Frontal cortex (tissue), 4 donors: Measurements from ENCODE around the gene TXLNB. TPM values are rescaled to one million over a fixed set of nuclear protein-coding genes. Genes with fewer than 3 reads are reported as not detected.
"Not testable (repeated sequence)": the region's sequence is repeated elsewhere in the genome, so short reads cannot be mapped to it uniquely, and the experiment has no call there.

Source experiments
- DNase-seq, 2 donors: peaks; one replicate each; pipeline ENCODE4 v3.0.0; 2012; ENCODE audit warnings: low spot score in 2 of 2
- FAIRE-seq: peaks from 2 replicates; lab custom pipeline; 2012; peaks lifted over from hg19 to GRCh38; lab: Jason Lieb, UNC
- total RNA-seq: library from RNA; depleted of rRNA; stranded (reverse); fragments of >200 nt; gene quantifications from one replicate; pipeline ENCODE4 v1.2.3, GENCODE V29; 2014
- donor health status: control.
- donor health status: control.
- donor health status: control.

TXLNB gene
- total RNA-seq, 1 donor from 2014 or later: 0.82 TPM

DNA sequence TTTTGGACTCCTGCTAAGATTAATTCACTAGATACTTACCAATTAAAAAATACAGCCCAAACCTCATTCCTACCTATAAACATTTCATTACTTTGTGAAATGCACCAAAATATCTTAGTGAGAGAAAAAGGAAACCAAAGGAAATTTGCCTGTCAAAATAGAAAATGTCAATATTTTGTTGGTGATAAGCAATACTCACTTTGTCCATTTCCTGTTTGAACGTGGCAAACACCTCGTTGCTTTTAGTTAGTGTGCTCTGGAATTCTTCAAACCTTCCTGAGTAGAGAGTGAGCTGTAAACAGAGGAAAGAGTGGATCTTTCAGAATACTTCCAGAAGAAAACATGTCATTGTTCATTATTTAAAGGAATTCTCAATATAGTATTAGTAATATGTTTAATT is 44.2 kb downstream of the TXLNB start:
- DNase-seq (no peak), FAIRE-seq (no peak)

DNA sequence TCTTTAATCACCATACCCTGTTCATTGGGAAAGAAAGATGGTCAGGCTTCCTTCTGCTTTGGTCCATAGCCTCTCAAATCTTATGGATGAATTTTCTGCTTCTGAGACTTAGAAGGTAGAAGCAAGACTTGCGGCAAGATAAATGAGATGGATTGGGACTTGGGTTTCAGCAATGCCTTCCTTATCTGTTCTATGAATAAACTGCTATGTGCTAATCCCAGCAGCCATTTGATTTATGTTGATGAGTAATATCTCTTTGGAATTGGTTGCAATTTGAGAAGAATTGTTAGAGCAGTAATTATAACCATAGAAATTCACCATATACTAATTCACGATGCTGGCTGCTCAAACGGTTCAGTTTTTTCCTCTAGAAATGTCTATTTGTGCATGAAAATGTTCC is 48.3 kb downstream of the TXLNB start:
- no peak for DNase-seq
- FAIRE-seq: no peak

DNA sequence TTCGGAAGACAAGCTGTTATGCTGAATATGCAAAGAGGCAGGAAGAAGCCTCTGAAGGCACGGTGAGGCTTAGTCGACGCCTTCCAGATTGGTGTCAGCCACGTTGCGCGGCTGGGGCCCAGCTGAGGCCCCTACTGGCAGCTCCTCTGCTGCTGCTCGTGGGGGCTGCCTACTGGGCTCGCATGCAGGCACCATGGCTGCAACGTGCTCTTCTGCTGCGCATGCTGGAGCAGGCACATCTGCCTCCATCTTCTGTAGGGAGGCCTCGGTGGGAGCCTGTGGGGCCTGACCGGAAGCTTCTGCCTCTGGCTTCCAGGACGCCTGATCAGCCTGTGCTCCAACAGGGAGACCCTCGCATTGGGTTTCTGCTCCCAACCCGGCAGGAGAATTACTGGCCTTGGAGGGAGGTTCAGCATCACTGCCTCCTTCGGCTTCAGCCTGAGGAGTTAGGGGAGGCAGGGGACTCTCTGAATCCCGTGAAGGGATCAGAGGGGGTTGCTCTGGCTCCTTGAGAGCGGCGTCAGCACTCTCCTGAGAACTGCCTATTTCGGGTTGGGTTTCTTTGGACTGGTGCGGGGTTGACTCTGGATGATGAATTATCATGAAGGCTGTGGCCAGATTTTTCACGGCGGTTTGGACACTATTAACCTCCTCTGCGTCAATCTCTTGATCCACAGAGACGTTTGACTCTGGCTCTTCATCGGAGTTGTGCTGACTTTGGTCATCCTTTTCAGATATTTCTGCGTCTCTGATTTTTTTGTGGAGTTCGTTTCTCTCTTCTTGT is 49.1 kb downstream of the TXLNB start:
- FAIRE-seq (no peak), DNase-seq (no peak)

DNA sequence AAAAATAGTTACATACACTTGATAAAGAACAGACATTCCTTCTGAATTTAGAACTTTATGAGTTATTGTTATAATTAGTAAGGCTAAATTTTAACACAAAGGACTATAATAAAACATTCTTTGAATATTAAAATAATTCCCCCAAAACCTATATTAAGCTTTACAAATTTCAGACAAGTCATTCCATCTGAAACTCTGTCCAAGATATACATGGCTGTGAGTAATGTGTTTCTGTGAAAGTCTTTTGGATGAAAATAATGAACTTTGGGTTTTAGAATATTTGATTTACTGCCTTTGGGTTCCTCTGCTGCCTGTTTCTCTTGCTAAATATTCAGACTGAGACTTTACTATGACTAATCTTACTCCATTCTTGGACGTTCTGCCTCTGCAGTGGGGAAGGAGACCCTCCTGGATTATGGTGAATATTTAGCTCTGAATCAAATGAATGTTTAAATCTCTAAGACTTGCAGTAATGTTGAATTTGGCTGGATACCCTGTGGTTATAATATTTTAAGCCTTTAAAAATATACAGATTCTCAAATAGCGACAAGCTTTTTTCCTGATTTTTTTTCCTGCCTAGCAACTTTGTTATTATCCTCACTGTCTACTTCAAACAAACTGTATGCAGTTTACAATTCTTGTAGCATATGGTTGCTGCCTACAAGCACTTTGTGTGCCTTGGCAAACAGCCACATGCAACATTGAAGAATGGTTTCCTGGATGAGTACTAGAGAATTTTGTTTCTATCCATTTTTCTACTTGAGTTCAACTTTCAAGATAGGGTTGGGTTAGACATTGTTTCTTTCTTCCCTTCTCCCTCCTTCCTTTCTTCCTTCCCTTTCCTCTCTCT is 51.4 kb downstream of the TXLNB start:
- DNase-seq (peak in 1 of 2 donors; percentile 22), FAIRE-seq (no peak)

DNA sequence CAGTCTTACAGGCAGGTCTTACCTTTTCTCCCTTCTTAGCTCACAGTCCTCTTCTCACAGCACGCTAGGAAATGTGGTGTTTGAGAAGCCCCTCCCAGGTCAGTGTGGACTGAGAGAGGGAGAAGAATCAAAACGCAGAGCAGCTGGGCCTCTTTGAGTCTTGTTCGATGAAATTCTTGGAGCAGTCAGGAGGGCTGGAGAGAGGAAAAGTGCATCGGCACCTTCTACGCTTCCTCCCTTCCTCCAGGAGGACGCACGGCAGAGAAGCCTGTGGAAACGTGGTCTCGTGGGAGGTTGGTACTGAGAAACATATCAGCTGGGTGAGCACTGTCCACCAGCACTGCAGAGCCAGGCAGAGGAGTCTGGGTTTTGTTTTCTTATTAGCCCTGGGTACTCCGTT is 52.7 kb downstream of the TXLNB start:
- FAIRE-seq (no peak), DNase-seq (no peak)

DNA sequence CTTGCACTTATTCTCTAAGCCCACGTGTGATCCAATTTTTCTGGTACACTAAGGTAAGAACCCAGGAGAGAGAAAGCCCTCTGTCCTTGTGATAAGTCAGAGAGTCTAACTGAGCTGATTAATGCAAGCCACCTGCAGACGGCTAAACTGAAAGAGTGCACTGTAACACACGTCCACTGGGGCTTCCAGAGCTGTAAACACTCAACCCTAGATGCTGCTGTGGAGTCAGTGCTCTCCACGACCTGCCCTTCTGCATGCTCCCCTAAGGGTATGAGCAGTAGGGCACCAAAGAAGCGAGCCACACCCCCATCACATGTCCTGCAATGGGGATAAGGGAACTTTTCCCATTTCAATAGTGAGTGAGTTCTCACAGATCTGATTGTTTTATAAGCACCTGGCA is 55.7 kb downstream of the TXLNB start:
- DNase-seq (no peak), FAIRE-seq (no peak)

DNA sequence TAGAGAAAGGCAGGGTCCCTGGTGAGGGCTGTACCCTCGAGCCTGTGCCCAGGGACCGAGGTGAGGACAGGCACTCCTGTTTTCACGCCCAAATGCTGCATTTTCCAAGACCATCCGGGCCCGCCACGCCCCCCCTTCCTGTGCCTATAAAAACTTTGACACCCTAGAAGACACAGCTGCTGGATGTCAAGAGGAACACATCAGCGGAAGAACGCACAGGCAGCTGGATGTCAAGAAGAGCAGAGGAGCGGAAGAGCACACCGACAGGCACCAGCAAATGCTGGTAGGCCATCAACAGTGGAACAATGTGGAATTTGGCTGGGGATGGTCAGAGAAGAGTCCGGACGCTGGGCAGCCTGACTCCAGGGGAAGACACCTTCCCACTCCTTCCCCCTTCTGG is 56.1 kb downstream of the TXLNB start:
- DNase-seq (no peak), FAIRE-seq (no peak)

DNA sequence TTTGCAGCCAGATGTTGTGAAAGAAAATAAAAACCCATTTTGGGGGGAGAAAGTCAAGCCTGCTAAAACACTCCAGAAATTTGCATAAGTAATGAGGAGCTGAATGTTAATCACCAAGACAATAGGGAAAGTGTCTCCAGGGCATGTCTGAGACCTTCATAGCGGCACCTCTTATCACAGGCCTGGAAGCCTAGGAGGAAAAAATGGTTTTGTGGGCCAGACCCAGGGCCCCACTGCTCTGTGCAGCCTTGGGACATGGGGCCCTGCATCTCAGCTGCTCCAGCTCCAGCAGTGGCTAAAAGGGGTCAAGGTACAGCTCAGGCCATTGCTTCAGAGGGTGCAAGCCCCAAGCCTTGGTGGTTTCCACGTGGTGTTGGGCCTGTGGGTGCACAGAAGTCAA is 57.6 kb downstream of the TXLNB start:
- FAIRE-seq, DNase-seq: not testable (repeated sequence)

DNA sequence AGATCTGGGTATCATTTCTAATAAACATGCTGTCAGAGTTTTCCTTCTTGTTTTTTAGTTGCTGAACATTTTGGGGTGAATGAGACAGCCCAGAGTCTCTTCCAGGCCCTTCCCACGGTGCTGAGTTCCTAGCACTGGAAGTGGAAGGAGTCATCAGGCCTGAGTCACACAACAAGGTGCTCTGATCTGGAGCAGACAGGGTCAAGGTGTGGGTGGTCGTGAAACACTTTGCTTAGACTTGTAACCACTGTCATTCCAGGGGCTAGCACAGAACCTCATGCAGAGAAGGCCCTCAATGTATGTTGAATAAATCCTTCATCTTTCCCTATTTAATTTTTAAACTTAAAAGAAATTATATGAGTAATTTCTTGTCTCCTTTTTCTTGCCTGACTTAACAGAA is 60.6 kb downstream of the TXLNB start:
- FAIRE-seq: no peak
- DNase-seq: no peak

DNA sequence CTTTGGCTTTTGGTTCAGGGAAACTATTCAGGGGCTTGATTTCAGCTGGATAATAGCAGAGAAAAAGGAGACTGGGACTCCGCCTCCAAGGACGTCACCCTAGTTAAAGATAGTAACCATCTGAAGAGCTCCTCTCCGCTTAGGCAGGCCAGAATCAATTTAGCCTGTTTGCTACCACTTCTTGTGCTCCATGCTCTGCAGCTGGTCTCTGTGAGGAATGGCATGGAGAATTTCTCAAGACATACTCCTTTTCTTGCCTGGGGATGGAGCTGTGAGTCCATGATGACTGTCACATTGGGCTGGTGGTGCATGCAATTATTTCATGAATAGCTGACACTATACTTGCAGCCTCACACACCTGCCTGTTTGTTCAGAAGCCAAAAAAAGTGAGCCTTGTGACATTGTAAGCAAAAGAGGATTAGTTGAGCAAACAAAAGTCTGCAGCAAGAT is 61.4 kb downstream of the TXLNB start:
- FAIRE-seq: no peak
- DNase-seq: no peak

DNA sequence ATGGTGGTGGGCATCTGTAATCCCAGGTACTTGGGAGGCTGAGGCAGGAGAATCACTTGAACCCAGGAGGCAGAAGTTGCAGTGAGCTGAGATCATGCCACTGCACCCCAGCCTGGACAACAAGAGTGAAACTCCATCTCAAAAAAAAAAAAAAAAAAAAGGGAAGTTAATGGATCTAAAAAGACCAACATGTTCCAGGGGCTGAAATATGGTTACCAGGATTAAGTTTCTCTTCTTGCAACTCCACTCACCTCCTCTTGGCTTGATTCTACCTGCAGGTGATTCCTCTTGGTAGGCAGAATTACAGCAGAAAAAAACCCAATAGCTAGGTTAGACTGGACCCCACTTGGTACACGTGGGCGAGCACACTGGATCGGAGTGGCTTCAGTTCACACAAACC is 63.4 kb downstream of the TXLNB start:
- DNase-seq, FAIRE-seq: not testable (repeated sequence)

DNA sequence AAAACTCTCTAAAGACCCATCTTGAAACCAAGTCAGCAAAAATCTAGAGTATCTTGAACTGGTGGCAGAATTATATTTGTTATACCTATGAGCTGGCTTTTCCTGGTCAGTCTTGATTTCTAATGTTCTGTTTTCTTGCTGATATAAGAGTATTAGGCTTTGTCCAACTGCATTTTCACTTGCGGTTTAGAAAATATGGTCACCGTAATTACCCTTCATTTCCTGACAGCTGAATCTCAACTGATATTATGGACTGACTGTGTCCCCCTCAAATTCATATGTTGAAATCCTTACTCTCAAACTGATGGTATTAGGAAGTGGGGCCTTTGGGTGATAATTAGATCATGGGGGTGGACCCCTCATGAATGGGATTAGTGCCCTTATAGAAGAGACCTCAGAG is 72.1 kb downstream of the TXLNB start:
- DNase-seq (no peak), FAIRE-seq (no peak)

DNA sequence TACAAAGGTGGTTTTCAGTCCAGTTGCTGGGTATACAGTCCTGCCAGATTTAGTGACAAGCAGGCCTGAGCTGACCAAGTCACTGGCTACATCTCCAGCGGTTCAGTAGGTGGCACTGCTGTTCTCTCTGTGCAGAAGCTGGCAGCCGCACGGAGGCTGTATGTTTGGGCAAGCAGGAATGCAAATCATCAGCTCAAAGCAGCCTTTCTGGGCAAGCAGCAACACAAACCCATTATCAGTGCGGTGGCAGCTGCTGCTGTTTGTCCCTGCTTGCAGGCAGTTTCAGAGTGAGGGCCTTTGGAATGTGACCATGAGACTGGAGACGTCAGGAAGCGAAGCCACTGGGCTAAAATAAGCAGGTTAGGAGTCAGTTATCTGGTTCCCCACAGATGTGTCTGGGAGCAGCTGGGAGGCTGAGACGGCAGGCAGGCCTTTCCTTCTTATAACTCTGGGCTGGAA is 72.5 kb downstream of the TXLNB start:
- DNase-seq (peak; percentile 48 to 67), FAIRE-seq (no peak)

DNA sequence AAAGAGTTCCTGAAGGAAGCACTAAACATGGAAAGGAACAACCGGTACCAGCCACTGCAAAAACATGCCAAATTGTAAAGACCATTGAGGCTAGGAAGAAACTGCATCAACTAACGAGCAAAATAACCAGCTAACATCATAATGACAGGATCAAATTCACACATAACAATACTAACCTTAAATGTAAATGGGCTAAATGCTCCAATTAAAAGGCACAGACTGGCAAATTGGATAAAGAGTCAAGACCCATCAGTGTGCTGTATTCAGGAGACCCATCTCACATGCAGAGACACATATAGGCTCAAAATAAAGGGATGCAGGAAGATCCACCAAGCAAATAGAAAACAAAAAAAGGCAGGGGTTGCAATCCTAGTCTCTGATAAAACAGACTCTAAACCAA is 79.3 kb downstream of the TXLNB start:
- not testable (repeated sequence) for DNase-seq, FAIRE-seq

DNA sequence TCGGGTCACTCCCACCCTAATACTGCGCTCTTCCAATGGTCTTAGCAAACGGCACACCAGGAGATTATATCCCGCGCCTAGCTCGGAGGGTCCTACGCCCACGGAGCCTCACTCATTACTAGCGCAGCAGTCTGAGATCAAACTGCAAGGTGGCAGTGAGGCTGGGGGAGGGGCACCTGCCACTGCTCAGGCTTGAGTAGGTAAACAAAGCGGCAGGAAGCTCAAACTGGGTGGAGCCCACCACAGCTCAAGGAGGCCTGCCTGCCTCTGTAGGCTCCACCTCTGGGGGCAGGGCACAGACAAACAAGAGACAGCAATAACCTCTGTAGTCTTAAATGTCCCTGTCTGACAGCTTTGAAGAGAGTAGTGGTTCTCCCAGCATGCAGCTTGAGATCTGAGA is 81.0 kb downstream of the TXLNB start:
- not testable (repeated sequence) for FAIRE-seq, DNase-seq

DNA sequence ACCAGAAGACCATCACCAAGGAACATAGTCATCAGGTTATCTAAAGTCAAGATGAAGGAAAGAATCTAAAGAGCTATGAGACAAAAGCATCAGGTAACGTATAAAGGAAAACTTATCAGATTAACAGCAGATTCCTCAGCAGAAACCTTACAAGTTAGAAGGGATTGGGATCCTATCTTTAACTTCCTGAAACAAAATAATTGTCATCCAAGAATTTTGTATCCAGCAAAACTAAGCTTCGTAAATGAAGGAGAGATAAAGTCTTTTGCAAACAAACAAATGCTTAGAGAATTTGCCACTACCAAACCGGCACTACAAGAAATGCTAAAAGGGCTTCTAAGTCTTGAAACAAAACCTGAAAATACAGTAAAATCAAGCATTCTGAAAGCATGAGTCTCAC is 86.0 kb downstream of the TXLNB start:
- DNase-seq (no peak), FAIRE-seq (no peak)

DNA sequence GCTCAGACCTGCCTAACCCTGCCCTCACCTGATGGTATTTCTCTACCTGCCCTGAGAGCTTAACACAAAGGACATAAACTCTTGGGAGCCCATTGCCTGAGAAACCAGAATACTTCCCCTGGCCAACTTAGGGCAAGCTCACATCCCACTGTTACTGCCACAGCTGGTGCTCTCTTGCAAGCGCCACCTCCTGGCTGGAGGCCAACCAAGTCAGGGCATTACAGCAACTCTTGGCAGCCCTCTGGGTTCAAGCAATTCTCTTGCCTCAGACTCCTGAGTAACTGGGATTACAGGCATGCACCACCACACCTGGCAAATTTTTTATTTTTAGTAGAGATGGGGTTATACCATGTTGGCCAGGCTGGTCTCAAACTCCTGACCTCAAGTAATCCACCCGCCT is 86.8 kb downstream of the TXLNB start:
- DNase-seq: no peak
- FAIRE-seq: no peak

DNA sequence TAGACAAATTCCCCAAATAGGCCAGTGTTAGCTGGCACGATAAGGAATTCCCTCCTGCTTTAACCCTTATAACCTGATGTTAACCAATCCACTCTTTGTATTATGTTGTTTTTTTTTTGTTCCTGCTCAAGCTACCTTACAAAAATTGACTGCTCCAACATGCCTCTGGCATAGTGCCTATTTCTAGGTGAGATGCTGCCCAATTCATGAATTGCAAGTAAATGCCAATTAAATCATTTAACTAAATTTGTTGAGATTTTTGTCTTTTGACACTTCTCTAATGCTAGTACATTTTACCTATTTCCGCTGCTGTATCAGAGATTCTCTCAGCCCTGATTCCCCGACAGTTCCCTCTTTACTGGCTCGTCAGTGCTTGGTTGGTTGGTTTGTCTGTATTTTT is 90.4 kb downstream of the TXLNB start:
- FAIRE-seq (no peak), DNase-seq (no peak)

DNA sequence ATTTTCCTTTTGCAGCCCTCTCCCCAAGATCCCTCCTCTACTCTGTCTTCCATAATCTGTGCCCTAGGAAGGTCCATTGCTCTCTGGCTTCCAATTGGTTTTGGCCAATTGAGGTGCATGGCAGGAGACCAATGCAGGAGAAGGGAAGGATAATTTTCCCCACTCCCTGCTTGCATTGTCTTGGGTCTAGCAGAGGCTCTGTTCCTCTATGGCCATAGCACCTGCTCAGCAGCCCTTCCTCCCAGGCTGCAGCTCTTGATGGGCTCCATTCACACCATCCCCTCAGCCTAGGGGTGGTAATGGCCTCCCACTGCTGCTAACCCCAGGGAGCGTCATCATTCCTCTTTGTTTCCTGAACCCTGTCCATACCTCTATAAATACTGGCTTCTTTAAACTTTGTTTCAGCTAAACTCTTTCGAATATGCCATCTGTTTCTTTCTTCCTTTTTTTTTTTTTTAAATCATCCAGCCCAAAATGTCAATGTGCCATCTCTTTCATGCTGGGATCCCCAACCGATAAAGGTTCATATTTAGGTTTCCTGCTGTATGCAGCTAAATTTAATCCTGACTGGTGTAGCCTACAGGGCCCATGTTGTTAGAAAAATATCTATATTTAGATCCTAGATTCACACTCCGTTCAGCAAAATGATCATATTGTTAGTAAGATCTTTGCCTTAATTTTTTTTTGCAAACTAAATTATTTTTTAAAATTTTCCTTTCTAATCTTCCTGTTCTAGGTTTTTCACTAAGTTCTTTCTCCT is 93.1 kb downstream of the TXLNB start:
- FAIRE-seq: no peak
- DNase-seq: no peak

DNA sequence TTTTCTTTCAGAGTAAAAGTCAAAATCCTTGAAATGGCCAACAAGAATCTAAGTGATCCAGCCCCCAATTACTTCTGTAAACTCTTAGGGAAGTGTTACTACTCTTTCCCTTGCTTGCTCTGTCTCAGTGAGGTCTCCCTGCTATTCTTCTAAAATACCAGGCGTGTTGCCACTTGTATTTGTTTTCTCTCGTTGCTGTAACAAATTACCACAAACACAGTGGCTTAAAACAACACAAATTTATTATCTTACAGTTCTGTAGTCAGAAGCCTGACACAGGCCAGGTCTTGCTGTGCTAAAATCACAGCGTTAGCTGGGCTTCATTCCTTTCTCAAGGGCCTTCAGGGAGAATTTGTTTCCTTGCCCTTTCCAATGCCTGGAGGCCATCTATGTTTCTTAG is 97.1 kb downstream of the TXLNB start:
- FAIRE-seq (no peak), DNase-seq (no peak)
